GM19025 (cell line): Measurements from ENCODE around the gene TPD52L1.

Experiments used
- ATAC-seq: cut with Tn5 transposase; IDR thresholded peaks from one replicate; pipeline ENCODE4 v1.9.1; 2021; ENCODE audit warnings: mild to moderate bottlenecking, low read depth, moderate library complexity; ENCODE audit not compliant: unreplicated experiment

TPD52L1 gene

DNA sequence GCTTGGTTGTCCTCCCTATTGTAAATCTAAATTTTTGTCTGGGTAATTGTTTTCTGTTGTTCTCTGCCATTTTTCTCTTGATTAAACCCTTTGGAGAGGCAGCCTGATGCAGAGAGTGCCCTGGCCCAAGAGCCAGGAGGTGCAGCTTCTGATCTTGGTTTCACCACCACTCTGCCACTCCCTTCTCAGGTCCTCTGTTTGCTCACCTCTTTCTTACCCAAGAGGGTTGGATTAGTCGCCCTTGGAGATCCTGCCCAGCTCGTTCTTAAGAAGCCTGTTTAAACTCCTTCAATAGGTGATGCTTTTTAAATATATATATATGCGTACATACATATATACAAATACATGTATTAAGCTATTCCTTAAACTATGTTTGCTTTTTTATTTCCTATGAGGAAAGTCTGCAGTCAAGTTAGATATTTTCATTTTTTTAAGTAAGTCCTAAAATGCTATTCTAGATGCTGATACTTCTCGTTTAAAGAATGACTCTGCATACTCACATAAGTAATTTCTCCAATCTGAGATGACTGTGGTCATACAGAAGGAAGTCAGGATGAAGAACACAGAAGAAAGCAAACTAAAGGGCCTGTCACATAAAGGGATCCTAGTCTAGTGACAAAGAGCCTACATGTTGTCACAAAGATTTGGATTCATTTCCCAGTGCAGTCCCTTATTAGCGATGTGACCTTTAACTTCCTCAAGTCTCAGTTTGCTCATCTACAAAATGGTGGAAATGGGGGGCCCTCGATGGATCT is 19.9 kb downstream of the TPD52L1 start:
- ATAC-seq: no peak

DNA sequence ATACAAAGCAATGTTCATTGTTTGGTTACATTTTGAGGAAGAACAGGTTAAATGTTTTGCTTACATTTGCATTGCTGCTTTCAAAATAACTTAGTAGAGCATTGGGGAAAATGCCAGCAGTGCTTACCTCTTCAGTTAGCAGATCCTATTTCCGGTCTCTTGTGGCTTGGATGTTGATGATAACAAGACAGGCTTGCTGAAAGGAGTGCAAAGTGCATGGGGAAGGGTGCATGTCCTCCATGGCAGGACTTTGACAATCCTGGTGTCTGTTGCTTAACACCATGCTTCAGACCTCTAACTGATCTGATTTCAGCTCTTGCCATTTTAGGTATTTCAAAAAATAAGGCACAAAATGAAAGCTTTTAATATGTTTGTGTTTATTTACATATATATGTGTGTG is 21.1 kb downstream of the TPD52L1 start:
- no peak for ATAC-seq

DNA sequence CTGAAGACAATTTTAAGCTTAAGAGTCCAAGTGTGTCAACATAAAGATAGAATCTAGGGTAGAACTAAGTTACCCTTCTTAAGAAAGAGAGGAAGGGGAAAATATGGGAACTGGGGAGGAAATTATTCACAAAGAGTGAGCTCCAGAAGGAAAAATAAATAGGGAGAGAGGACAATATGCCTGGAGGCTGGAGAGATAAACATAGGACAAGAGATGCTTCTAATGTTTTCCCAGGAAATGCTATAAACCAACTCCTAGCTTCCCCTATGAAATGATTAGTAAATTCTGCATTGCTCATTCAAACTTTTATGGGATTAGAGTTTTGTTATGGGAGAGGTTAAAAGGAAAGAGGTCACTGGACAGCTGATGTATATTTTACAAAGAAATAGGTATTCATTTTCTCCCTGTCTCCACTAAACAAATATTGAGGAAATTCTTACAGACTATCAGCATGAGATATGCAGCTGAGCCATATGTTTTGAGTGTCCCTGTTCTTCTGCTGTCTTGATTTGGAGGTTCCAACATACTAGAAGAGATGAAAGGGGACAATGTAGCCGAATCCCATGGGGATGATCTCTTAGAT is 22.0 kb downstream of the TPD52L1 start:
- no peak for ATAC-seq

DNA sequence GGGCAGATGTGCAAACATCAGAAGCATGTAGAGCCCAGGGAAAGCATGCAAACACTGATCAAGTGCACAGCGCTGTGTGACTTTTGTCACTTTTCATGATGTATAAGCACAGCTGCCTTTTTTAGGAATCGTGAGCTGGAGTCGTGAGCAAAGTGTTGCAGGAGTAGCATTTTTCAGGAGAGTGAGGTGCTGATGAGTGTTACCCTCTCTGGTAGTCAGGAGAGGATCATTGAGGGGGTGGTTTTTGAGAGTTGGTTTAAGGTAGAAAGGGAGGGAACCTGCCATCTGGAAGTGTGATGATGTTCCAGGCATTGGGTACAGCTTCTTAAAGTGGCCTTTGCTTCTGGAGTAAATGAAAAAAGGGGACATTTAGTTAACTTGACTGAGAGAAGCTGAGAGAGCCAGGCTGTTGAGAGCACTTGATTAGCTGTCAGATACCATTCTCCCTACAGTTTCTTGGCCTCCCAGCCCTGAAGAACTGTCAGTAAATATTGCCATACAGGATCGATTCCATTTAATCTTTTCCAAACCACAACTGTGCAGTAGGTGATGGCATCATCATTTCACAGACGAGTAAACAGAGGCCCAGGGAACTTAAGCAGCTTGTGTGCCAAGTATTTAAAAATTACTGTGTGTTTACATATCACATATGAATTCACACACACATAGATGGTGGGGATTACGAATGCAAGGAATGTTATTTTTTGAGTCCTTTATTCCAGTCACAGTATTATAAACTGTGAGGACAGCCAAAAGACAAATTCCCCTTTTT is 28.9 kb downstream of the TPD52L1 start:
- no peak for ATAC-seq

- no peak for ATAC-seq
Measured at GRCh38 chr6:125183391-125183790, 29.8 kb downstream of the TPD52L1 start.

GRCh38 chr6:125188037-125188436 is 34.5 kb downstream of the TPD52L1 start:
- ATAC-seq: no peak

DNA sequence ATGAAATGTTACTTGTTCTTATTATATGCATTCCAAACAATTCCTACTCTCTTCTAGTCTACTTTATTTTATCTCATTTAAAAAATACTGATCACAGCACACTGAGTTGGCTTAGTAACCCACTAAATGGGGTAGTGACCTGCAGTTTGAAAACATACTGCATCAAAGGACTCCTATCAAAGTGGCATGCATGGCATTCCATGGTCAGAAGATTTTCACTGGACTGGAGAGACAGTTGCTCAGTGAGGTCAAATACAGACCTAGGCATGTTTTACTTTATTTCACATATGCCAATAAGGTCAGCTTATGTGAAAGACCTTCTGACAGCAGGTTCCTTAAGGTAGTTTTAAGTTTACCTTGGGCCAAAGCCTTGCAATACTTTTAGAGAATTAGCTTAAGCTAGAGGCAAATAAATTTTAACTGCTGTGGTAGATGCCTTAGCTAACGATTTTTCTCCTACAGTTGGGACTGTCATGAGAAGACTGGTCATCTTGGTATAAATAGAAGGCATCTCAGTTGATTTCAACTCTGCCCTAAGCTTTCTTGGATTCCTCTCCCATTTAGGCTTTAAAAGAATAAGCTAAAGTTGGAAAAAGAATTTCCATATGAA is 35.1 kb downstream of the TPD52L1 start:
- ATAC-seq: no peak

DNA sequence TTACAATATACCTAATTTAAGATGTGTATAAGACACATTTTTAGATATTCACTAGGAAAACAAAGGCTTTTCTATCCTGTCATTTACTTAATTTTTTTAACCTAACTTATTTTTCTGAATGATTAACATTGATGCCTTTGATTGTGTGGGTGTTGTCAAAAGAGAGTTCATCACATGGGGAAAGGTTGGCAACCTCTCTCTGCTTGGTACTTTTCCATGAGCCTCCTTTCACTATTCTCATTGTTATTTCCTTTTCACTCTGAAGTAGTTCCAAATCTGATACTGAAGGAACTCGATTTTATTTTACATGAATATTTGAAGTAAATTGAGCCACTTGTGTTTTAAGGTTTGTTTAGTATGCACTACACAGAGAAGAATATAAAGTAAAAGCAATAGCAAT is 35.9 kb downstream of the TPD52L1 start:
- ATAC-seq: no peak

DNA sequence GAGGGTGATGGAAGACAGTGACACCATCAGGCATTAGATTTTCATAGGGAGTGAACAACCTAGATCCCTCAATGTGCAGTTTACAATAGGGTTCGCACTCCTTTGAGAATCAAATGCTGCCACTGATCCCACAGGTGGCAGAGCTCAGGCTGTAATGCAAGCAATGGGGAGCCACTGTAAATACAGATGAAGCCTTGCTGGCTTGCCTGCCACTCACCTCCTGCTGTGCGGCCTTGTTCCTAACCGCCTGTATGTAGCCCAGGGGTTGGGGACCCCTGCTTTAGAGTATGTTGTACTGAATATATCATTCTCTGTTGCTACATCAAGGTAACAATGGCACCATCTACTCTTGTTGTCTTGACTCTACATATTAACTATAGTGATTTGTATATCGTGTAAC is 37.1 kb downstream of the TPD52L1 start:
- no peak for ATAC-seq

DNA sequence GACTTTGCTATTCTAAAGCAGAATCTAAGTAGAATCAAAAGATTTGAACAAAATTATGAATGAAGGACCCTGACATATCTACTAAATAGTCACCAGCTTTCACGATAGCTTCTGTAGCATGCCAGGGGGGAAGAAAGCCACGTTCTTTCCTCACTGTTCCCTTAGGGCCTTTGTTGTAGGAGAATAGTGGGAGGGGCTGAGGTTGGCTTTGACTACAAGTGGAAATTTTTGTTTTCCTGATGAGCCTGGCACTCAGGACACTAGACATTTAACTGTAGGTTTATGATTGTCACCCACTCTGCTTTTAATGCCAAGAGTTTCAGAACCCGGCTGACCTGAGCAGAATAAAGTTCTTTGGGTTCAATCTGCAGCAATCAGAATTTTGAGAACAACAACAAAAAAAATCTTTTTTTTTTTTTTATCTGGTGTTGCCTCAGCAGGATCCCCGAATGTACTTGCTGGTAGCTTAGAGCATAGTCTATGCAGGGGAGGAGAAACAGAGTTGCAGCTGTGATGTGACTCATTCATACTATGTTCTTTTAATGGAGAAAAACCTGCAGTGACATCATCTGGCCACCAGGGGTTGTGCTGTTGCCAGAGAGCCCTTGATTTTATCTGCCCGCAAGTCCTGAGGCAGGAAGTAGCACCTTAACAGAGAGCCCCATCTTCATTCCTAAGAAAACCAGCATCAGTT is 38.5 kb downstream of the TPD52L1 start:
- ATAC-seq: peak; percentile 96

DNA sequence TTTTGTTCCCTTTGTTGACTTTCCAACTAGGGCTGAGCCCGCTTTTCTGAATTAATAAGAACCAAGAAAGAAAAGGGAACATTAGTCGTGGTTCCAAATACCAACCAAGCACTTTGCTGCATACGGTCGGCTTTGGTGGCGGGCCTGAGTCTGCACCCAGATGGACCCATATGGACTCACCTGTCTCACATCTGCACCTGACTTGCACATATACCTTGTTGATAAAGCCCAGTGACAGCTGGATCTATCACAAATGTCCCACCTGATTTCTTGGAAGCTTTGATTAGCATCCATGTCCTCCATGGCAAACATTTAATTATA is 39.0 kb downstream of the TPD52L1 start:
- peak; percentile 9 for ATAC-seq

DNA sequence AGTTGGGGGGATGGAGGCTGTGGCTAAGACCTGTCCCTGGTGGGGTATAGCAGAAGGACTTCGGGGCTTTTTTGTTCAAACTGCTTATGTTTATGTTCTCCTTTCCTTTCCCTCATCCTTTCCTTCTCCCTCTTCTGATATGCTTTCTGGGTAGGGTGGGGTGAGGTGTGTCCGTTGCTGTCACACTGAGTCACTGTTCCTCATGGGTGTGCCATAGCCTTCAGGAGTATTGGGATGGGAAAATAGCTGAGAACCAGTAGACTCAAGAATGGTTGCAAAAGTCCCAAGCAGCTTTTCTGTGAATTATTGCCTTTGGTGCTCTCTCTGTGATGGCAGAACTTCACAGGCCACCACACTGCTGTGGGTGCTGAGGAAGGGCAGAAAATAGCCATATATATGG is 39.6 kb downstream of the TPD52L1 start:
- ATAC-seq: no peak

GRCh38 chr6:125194941-125195340 is 41.4 kb downstream of the TPD52L1 start:
- no peak for ATAC-seq

DNA sequence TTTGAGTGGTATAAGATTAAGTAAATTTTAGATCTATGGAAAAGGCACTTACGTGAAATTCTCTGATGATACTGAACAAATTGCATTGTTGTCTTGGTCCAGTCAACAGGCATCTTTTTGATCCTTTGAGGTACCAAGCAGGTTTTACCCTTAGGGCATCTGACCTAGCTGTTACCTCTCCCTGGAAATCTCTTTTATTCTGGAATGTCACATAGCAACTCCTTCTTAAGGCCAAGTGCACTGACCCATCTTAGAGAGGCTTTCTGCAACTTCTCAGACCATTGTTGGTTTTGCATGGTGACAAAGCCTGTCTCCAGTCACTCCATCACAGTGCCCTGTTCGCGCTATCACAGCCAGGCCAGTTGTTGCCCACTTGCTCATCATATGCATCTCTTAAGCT is 42.0 kb downstream of the TPD52L1 start:
- ATAC-seq: no peak

DNA sequence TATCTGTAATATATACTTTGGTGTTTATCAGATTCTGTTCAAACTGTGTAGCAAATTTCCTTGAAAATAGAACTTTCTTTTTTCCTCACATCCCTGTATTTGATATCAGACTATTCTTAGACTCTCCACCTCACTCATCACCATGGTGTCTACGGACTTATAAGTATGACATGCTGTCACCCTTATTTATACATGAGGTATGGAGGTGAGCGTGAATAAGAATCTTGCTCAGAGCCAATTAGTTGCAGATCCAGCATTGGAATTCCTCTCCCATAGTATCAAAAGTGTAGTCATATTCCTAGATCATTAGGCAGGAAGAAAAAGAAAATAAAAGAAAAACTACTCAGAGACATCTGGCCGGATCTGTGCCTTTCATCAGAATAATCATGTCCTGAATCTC is 43.0 kb downstream of the TPD52L1 start:
- ATAC-seq: no peak

DNA sequence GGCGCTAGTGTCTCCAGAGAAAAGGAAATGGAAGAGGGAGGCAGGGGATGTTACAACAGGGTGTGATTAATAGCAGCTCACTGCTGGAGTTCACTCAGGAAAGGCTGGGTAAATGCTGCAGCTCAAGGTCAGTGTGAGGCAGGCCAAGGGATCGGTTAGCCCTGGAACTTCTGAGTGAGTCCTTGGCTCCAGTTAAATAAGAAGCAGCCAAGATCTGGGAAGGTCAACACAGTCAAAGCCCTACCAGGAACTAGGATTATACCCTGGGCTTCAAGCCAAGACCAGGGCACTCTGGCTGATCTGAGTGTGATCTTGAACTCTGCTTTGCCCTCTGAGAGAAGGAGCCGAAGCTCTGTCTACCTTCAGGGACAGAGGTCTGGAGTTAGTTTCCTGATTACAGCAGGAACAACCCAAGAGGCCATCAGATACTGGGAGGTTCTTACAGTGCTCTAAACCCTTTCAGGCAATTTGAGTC is 44.3 kb downstream of the TPD52L1 start:
- no peak for ATAC-seq

DNA sequence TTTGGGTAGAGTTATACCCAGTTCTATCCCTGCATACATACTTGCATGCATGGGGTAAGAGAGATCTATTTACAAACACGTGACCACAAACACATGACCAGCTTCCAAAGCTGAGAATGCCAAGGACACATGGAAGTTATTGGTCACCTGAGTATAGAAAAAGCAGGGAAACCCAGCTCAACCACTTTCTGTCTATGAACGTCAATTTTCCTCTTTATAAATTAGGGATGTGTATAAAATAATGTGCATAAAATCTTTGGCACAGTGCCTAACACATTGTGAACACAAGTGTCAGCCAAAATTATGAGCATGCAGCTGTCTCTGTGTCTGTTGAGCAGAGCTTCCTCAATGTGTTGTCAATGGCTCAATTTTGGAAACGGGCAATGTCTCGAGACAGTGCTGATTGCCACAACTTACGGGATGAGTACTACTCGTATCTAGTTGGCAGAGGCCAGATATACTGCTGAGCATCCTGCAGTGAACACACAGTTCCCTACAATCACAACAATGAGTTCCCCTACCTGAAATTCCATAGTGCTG is 44.9 kb downstream of the TPD52L1 start:
- ATAC-seq: no peak

GRCh38 chr6:125200941-125201340 is 47.4 kb downstream of the TPD52L1 start:
- no peak for ATAC-seq

- no peak for ATAC-seq
Measured at GRCh38 chr6:125201961-125202729, 48.6 kb downstream of the TPD52L1 start.

DNA sequence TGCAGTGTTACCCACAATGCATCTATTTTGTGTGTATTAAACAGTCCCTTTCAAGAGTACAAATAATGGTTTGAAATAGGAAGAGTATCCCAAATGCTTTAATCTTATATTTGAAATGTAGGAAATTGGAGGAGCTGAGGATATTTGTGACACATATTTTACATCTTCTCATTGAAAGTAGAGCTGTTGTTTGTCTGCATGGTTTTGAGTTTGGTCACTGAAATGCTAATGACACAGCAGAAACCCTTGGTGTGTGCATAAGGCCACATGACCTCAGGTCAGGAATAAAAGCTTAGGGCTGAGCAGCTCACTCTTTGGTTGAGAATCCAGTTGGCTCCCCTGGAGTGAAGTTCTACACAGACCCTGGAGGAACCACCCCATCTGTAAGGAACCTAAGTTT is 49.8 kb downstream of the TPD52L1 start:
- ATAC-seq: no peak
